ENCODE measurements around the gene ELAVL4.

ELAVL4 gene

DNA sequence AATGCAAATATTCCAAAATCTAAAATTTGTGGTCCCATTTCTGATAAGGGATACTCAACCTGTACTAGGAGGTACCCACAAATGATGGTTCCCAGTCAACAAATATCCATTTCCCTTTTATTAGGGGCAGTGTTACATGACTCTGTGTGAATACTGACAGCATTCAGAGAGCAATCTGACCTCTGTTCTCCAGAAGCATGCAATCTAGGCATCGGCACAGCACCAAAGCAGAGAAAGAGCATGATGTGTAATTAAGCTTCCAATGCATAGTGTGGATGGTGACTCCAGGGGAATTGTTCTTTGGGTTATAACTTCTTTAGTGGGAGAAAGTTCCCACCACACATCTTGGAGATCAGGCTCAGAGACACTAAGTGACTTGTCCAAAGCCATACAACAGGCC, 71.6 kb downstream of the ELAVL4 start:
- TF ChIP-seq GATA2 (IDR thresholded peaks at IDR 0.05; ENCODE audit: low read depth, low read length) (no peak), GATA3 (IDR thresholded peaks at IDR 0.05; ENCODE audit: low read depth, low read length) (no peak)

DNA sequence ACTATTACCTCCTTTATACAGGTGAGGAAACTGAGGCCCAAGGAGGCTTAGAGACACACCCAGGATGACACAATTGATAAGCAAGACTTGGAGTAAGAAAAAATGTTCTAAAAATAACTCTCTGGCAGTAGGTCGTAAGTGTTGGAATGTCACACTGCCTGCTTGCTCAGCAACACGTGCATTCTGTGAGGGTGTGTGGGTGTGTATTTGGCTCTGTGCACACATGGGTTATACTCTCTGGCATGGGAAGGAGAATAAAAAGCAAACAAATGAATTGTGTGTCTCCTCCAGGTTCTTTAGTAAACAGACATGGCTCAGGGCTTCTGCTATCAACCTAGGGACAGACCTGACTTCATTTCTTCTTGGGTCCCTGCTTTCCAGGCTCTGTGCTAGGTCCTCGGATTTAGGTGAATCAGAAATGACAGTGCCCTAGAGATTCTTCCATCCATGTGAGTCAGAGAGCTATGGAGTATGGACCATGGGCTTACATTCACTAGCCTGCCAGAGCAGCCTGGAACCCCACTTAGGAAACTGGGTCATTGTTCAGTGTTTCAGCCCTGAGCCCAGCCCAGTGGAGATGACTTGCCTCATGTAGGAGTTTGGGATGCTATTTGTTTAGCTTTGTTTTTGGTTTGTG, 72.4 kb downstream of the ELAVL4 start:
- TF ChIP-seq GATA3 (IDR thresholded peaks at IDR 0.05; ENCODE audit: low read depth, low read length) (no peak), GATA2 (IDR thresholded peaks at IDR 0.05; ENCODE audit: low read depth, low read length) (no peak)

GRCh38 chr1:50183378-50184133, 74.8 kb downstream of the ELAVL4 start:
- TF ChIP-seq GATA3 (IDR thresholded peaks at IDR 0.05; ENCODE audit: low read depth, low read length) (no peak), GATA2 (IDR thresholded peaks at IDR 0.05; ENCODE audit: low read depth, low read length) (peak; percentile 64)

DNA sequence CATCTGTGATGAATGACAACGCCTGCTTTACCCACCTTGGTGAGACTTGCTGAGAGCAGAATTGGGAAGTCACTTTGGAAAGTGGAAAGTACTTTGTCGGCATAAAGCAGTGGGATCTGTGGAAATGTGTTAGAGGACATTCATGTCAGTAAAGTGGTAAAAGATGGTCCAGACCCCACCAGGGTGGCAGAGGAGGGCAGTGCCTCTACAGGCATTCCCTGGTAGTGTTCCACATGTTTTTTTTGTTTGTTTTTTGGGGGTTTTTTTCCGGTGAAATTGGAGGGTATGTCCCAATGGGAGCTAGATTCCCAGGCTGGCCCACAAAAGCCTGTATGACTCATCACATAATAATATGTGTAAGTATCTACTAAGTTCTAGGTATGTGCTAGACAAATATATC, 80.6 kb downstream of the ELAVL4 start:
- TF ChIP-seq GATA3 (IDR thresholded peaks at IDR 0.05; ENCODE audit: low read depth, low read length) (no peak), GATA2 (IDR thresholded peaks at IDR 0.05; ENCODE audit: low read depth, low read length) (no peak)

DNA sequence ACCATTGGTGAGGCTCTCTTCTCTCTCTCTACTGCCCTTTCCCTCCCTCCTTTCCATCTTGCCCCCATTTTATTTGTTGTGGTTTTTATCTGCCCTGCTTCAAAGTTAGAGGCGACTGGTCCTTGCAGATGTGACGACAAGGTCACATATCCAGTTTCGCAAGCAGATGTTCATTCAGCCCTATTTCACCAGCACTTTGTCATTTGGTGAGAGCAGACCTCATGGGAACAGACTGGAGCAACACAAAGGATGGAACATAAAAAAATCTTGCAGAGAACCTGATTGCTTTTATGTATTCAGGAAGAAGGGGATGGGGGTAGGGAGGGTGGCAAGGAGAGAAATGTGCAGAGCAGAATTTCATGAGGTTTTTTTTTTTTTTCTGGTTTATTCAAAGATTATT, 84.3 kb downstream of the ELAVL4 start:
- TF ChIP-seq GATA2 (IDR thresholded peaks at IDR 0.05; ENCODE audit: low read depth, low read length) (no peak), GATA3 (IDR thresholded peaks at IDR 0.05; ENCODE audit: low read depth, low read length) (no peak)

DNA sequence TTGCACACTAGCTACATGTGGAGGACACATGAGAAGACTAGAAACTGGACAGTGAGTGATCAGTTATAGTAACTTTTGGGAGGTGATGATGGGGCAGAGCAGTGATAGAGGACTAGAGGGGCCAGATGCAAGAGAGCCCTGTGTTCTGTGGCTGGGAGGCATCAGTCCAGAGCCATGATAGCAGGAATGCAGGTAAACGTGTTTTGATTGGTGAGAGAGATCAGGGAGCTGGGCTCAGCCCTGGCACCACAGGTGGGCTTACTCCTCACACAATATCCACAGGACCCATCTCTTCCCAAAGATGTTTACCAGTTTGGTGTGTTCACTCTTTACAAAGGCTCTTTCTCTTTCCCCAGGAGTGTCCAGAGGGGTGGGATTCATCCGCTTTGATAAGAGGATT, 86.5 kb downstream of the ELAVL4 start:
- TF ChIP-seq GATA2 (IDR thresholded peaks at IDR 0.05; ENCODE audit: low read depth, low read length) = no peak
- TF ChIP-seq GATA3 (IDR thresholded peaks at IDR 0.05; ENCODE audit: low read depth, low read length) = no peak

- TF ChIP-seq GATA2 (IDR thresholded peaks at IDR 0.05; ENCODE audit: low read depth, low read length) (no peak), GATA3 (IDR thresholded peaks at IDR 0.05; ENCODE audit: low read depth, low read length) (no peak)
These were observed 87.4 kb downstream of the ELAVL4 start for GRCh38 chr1:50196081-50196480.

GRCh38 chr1:50197216-50197615, 88.5 kb downstream of the ELAVL4 start:
- TF ChIP-seq GATA3 (IDR thresholded peaks at IDR 0.05; ENCODE audit: low read depth, low read length) = no peak
- no peak for TF ChIP-seq GATA2 (IDR thresholded peaks at IDR 0.05; ENCODE audit: low read depth, low read length)

DNA sequence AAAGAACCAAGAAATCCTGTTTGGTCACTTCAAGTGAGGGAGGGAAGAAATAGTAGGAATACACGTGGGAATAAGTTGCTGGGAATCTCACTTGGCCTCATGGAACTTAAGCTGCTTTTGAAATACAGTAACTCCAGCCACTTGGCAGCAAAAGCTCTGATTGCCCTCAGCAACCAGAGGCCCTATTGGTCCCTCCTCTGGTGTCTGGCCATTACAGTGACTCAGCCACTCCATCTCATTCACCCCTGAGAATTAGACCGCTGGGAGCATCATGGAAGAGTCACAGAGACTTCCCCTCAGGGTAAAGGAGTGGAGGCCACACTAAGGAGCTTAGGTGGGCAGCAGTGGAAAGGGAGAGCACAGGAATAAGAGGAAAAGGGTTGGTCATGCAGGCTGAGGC, 99.6 kb downstream of the ELAVL4 start:
- TF ChIP-seq GATA2 (IDR thresholded peaks at IDR 0.05; ENCODE audit: low read depth, low read length) = no peak
- no peak for TF ChIP-seq GATA3 (IDR thresholded peaks at IDR 0.05; ENCODE audit: low read depth, low read length)

DNA sequence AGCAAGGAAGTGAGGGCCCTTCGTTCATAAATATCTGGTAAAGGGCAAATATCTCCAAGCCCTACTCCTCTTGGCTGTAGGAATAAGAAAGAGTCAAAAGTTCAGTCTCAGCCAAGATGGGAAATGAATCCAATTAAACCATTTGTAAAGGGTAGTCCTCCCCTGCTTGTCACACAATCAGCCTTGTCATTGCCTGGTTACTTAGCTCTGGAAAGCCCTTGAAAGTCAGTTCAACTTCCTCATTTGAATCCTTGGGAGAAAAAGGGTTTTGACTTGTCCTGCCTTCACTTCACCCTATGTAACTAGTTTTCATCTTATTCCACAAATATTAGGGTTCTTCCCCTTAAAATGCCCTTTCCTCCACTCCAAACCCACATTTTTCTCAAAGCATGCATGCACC, 100.0 kb downstream of the ELAVL4 start:
- TF ChIP-seq GATA2 (IDR thresholded peaks at IDR 0.05; ENCODE audit: low read depth, low read length) = no peak

- TF ChIP-seq GATA2 (IDR thresholded peaks at IDR 0.05; ENCODE audit: low read depth, low read length) (no peak), GATA3 (IDR thresholded peaks at IDR 0.05; ENCODE audit: low read depth, low read length) (no peak)
These were observed 101.0 kb downstream of the ELAVL4 start for GRCh38 chr1:50209749-50210148.

DNA sequence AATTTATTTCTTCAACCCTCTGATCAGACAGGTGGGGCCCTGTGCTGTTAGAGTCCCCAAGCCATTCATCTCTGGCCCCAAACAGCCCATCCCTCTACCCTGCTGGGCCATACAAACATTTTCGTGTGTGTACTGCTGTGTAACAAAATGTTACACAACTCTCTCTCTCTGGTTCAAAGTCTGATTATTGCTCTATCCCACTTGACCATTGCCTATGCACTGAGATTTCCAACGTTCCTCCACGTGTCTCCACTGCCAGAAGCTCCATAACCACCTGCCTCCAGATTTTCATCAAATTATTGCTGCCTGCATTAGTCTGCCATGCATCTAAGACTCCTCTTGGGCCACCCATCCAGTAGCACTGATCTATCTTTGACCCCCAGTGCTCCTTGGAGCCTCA, 104.8 kb downstream of the ELAVL4 start:
- no peak for TF ChIP-seq GATA3 (IDR thresholded peaks at IDR 0.05; ENCODE audit: low read depth, low read length)
- TF ChIP-seq GATA2 (IDR thresholded peaks at IDR 0.05; ENCODE audit: low read depth, low read length) = no peak

- TF ChIP-seq GATA3 (IDR thresholded peaks at IDR 0.05; ENCODE audit: low read depth, low read length) (no peak), GATA2 (IDR thresholded peaks at IDR 0.05; ENCODE audit: low read depth, low read length) (no peak)
These were observed 106.0 kb downstream of the ELAVL4 start for GRCh38 chr1:50214717-50215116.

GRCh38 chr1:50218344-50219120, 109.8 kb downstream of the ELAVL4 start:
- no peak for TF ChIP-seq GATA2 (IDR thresholded peaks at IDR 0.05; ENCODE audit: low read depth, low read length)
- no peak for TF ChIP-seq GATA3 (IDR thresholded peaks at IDR 0.05; ENCODE audit: low read depth, low read length)

Data from SH-SY5Y (cell line).